CD4-positive, alpha-beta T cell treated with Interleukin-10 for 1 hour (primary cell): ENCODE measurements around the gene TMPRSS2.
"Not testable (repeated sequence)": the region's sequence is repeated elsewhere in the genome, so short reads cannot be mapped to it uniquely, and the experiment has no call there.

Experiments
- DNase-seq: peaks from one replicate; pipeline ENCODE4 v3.0.0-alpha.2; 2020

The TMPRSS2 gene

DNA sequence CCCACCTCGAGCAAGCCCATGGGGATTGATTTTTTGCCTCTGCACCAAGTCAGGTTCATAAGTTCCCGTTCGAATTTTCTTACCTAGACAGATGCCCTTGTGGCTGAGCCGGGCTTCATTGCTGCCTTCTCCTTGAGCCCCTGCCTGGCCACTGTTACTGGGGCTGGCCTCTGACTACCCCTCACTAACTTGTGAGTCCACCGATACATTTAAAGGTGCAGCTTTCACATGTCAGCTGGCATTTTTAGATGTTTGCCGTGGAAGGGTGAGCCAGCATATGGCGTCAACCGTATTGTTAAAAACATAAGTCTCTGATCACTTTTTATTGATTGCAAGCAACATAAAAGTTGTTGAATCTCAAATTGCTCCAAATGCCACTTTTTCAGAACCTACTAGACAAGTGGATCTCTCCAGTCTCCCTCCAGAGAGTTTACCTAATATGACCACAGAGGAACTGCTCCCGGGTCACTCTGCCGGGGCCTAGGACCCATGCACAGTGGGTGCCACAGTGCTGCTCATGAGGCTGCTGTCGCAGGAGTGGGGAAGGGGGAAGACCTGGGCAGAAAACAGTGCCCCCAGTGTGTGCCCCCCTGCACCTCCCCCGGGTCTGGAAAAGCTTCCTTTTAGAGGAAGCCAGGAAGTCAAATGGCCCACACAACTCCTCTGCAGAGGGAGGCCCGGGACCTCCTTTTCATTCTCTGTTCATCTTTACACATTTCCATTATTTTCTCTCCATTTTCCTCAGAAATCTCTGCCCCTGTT lies 63.1 kb downstream of the TMPRSS2 start:
- no peak for DNase-seq

DNA sequence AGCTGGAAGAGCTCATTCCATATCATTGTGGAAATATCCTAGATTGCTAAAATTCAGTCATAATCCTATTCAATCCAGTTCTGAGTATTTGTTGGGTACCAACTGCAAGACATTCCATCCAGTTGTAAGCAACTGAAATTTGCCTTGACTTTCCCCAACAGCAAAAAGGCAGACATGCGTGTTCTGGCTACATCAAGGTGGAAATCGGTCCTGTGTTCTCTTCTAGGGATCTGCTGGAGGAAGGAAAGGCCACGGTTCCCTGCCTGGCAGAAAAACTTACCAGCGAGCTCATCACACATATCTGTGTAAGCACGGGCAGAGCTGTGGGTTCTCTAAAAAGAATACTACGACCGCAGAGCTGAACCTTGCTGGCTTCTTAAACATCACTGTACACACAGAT lies 64.4 kb downstream of the TMPRSS2 start:
- DNase-seq: no peak

- no peak for DNase-seq
Measured at GRCh38 chr21:41442481-41443186, 65.3 kb downstream of the TMPRSS2 start.

- no peak for DNase-seq
Measured at GRCh38 chr21:41441546-41441945, 66.4 kb downstream of the TMPRSS2 start.

DNA sequence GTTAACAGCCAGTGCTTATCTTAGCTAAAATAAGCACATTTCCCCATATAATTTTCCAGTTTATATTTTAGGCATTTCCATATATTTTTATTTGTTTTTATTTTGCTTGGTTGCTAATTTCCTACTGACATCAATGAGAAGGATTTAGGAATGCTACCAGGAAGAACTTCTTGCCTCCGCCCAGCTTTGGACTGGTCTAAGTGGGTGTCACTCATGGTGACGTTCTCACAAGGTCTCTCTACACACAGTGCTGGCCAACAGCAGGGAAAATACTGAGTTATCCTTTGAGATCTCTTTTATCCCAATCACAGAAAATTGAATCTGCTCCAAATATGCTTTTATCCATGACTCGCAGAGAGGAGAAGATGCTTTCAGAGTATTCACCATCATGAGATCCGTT lies 68.7 kb downstream of the TMPRSS2 start:
- no peak for DNase-seq

DNA sequence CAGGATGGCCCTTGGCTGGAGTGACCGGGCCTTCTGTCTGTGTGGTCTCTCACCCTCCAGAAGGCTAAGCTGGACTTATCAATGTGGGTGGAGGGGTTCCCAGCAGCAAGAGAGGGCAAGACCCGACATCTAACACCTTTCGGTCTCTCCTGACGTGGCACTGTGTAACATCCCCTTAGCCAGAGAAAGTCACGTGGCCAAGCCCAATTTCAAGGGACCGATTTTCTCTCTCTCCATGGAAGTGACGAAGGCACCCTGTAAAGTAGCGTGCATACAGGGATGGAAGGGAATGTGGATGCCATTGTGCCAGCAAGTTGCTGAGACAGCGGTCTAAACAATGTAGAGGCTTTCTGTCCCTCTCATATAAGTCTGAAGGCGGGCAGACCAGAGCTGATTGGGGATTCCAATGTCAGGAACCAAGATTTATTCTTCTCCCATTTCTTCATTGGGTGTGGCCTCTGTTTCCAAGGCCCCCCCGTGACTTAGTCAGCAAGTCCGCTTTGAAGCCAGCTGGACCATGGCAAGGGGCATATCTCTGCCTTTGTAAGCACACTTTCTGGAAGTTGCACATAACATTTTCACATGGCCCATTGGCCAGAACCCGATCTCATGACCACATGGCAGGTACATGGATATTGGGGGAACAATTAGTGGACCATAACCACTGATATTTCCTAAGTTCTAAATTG lies 69.4 kb downstream of the TMPRSS2 start:
- DNase-seq: no peak

GRCh38 chr21:41437729-41438128 lies 70.2 kb downstream of the TMPRSS2 start:
- DNase-seq: no peak

DNA sequence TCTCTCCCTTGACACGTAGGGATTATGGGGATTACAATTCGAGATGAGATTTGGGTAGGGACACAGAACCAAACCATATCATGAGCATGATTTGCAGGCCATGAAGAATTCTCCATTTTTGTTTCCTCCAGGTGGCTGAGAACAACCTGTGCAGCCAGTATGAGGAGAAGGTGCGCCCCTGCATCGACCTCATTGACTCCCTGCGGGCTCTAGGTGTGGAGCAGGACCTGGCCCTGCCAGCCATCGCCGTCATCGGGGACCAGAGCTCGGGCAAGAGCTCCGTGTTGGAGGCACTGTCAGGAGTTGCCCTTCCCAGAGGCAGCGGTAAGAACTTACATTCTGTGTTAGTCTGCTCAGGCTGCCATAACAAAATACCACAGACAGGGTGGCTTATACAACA lies 72.3 kb downstream of the TMPRSS2 start:
- no peak for DNase-seq

GRCh38 chr21:41433566-41433965 lies 74.4 kb downstream of the TMPRSS2 start:
- no peak for DNase-seq

DNA sequence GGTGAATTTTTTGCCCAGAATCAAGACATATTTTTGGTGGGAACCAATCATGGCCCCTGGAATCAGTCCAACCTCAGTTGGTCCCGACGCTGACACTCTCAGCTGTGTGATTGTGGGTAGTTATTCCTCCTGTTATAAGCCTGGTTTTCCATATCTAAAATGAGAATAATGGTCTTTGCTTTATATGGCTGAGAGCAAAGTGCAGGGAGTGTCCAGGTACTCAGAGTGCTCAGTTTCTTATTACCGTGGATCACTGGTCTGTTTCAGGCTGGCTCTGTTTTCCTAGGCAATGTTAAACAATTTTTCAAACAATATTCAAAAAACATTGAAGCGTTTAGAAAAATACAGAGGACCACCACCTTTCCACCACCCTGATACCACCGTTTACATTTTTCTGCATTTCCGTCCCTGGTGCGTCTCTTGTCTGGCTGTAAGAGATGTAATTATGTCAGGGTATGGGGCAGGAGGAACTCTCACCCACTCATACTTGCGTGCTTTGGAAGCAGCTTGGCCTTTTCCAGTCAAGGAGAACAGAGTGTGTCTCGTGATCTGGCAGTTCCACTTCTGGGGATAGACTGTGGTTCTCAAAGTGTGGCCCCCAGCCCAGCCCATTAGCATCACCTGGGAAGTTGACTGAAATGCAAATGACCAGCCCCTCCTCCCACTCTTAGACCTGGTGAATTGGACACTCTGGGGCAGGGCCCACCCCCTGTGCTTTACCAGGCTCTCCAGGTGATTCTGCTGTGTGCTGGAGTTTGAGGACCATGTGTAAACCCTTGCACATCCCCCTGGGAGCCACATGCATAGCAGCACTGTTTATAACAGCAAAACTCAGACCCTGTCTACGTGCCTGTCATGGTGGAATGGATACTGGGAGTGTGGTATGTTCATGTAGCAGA lies 75.1 kb downstream of the TMPRSS2 start:
- no peak for DNase-seq

- DNase-seq: no peak
Measured at GRCh38 chr21:41431788-41432548, 76.0 kb downstream of the TMPRSS2 start.

DNA sequence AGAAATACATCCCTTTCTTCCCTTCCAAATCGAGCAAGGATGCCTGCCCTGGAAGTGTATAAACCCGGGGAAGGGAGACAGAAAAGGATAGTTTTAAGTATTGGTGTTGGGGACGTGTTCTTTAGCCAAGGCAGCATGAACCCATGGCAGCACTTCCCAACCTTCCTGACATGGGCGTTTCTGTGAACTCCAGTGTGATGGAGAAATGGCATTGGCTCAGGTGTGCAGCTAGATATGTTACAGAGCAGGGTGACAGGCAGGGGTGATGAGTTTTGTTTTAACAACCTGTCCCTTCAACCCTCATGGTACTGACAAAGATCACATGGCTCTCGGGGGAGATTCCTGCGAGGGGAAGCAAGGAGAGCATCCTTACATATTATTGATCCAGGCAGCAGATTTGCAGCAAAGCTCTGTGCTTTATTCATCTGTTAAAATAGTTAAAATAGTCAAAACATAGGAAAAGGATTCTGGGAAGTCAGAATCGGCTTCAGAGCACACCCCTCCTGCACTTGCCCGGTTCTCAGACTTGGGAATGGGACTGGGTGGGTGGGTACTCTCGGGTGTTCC lies 78.0 kb downstream of the TMPRSS2 start:
- DNase-seq: no peak

DNA sequence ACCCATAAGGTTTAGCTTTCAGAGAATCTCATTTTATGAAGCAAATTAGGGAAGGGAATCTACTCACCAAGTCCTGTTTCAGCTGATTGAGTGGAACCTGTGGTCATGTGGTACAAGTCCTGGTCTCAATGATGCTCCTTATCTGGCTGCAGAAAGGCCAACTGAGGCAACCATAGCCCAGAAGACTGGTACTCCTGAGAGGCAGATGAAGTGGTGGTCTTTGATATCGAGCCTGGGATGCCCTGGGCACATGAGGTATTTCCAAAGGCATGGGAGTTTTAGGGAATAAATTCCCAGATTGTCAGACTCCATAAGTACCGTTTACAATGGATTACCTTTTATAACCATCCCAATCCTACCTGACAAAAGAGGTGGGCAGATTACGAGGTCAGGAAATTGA lies 78.7 kb downstream of the TMPRSS2 start:
- DNase-seq: no peak

- DNase-seq: no peak
Measured at GRCh38 chr21:41428847-41429246, 79.1 kb downstream of the TMPRSS2 start.

GRCh38 chr21:41428311-41428710 lies 79.6 kb downstream of the TMPRSS2 start:
- no peak for DNase-seq

DNA sequence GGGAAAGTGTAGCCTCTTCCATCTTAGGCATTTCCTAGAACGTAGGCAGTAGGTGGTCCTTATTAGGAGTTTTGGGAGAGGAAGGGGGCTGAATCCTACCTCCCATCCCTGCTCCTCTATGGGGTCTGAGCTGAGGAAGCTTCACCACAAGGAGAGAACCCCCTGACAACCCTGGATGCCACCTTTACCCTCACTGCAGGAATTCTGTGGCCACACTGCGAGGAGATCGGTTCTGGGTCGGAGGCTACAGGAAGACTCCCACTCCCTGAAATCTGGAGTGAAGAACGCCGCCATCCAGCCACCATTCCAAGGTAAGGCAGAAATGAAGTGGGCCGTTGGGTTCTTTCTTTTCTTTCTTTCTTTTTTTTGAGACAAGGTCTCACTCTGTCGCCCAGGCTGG lies 80.4 kb downstream of the TMPRSS2 start:
- no peak for DNase-seq

- peak; percentile 17 for DNase-seq
Measured at GRCh38 chr21:41426676-41427404, 81.1 kb downstream of the TMPRSS2 start.

DNA sequence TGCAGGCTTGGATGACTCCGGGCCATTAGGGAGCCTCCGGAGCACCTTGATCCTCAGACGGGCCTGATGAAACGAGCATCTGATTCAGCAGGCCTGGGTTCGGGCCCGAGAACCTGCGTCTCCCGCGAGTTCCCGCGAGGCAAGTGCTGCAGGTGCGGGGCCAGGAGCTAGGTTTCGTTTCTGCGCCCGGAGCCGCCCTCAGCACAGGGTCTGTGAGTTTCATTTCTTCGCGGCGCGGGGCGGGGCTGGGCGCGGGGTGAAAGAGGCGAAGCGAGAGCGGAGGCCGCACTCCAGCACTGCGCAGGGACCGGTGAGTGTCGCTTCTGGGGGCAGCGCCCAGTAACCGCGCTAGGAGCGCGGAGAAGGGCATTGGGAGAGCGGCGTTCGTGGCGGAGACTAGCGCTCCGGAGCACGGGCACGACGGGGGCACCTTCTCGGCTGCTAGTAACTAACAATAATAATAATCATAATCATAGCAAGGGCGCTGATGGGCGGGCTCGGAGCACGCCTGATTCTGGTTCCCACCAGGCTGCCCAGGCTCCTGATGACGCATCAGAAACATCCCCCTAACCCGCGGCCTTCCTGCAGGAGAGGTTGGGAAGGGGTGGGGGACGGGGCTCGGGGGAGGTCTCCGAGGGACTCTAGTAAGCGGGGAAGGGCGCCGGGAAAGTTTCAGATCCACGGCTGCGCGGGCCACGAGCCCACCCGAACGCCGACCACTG lies 81.8 kb downstream of the TMPRSS2 start, which contains the start of gene MX1:
Gene MX1, plus strand, starts transcription at position 286 of the 722 bp plus-strand sequence. CDS start 5,832 bp downstream, outside the sequence.
- peak; percentile 89 for DNase-seq

DNA sequence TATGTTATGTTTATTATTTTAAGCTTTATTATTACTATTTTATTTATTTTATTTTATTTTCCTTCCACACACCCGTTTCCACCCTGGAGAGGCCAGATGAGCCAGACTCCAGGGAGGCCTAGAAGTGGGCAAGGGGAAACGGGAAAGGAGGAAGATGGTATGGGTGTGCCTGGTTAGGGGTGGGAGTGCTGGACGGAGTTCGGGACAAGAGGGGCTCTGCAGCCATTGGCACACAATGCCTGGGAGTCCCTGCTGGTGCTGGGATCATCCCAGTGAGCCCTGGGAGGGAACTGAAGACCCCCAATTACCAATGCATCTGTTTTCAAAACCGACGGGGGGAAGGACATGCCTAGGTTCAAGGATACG lies 82.4 kb downstream of the TMPRSS2 start:
- no peak for DNase-seq

GRCh38 chr21:41423305-41423636 lies 84.7 kb downstream of the TMPRSS2 start:
- DNase-seq: not testable (repeated sequence)
